ENCODE measurements around the gene CTIF. TPM values are rescaled to one million over a fixed set of nuclear protein-coding genes. Genes with fewer than 3 reads are reported as not detected.
A peak's percentile ranks its signal among the peaks of the same experiment; 100 is the strongest.

CTIF gene
- total RNA-seq, 1 donor from 2014 or later, result 51.5 TPM

- Mint-ChIP-seq H3K27me3 (ENCODE audit: unreplicated experiment) (peaks cover 2% of the 10 kb centered on the region), H3K4me3 (ENCODE audit: unreplicated experiment) (no peak overlapping the region), H3K27ac (ENCODE audit: unreplicated experiment) (no peak overlapping the region), H3K36me3 (ENCODE audit: low read depth, unreplicated experiment) (peaks cover 20% of the 10 kb centered on the region), H3K4me1 (ENCODE audit: unreplicated experiment) (no peaks in the 10 kb centered on the region), H3K9me3 (ENCODE audit: unreplicated experiment) (no peaks in the 10 kb centered on the region)
- DNase-seq (ENCODE audit: low spot score), result no peak
- no peak for TF ChIP-seq CTCF (IDR thresholded peaks at IDR 0.05; ENCODE audit: unreplicated experiment)
Measured at GRCh38 chr18:48765053-48765452, 226.2 kb downstream of the CTIF start.

GRCh38 chr18:48766026-48766425 is 227.2 kb downstream of the CTIF start:
- Mint-ChIP-seq H3K4me1 (ENCODE audit: unreplicated experiment) (no peaks in the 10 kb centered on the region), H3K27ac (ENCODE audit: unreplicated experiment) (no peak overlapping the region), H3K9me3 (ENCODE audit: unreplicated experiment) (no peaks in the 10 kb centered on the region), H3K4me3 (ENCODE audit: unreplicated experiment) (no peak overlapping the region), H3K27me3 (ENCODE audit: unreplicated experiment) (peaks cover 2% of the 10 kb centered on the region), H3K36me3 (ENCODE audit: low read depth, unreplicated experiment) (peaks cover 16% of the 10 kb centered on the region)
- no peak for TF ChIP-seq CTCF (IDR thresholded peaks at IDR 0.05; ENCODE audit: unreplicated experiment)
- no peak for DNase-seq (ENCODE audit: low spot score)

GRCh38 chr18:48766487-48766886 is 227.7 kb downstream of the CTIF start:
- Mint-ChIP-seq H3K36me3 (ENCODE audit: low read depth, unreplicated experiment) (peaks cover 12% of the 10 kb centered on the region), H3K4me1 (ENCODE audit: unreplicated experiment) (no peaks in the 10 kb centered on the region), H3K27me3 (ENCODE audit: unreplicated experiment) (peaks cover 2% of the 10 kb centered on the region), H3K9me3 (ENCODE audit: unreplicated experiment) (no peaks in the 10 kb centered on the region), H3K27ac (ENCODE audit: unreplicated experiment) (no peak overlapping the region), H3K4me3 (ENCODE audit: unreplicated experiment) (no peak overlapping the region)
- TF ChIP-seq CTCF (IDR thresholded peaks at IDR 0.05; ENCODE audit: unreplicated experiment), result no peak
- DNase-seq (ENCODE audit: low spot score), result no peak

- Mint-ChIP-seq H3K27ac (ENCODE audit: unreplicated experiment) (peak overlapping the region; percentile 15), H3K4me1 (ENCODE audit: unreplicated experiment) (peaks cover 4% of the 10 kb centered on the region)
- TF ChIP-seq CTCF (IDR thresholded peaks at IDR 0.05; ENCODE audit: unreplicated experiment), result no peak
Measured at GRCh38 chr18:48767090-48767690, 228.4 kb downstream of the CTIF start.

GRCh38 chr18:48769006-48769636 is 230.3 kb downstream of the CTIF start:
- H3K4me1 Mint-ChIP-seq (ENCODE audit: unreplicated experiment), result peaks cover 10% of the 10 kb centered on the region
- H3K9me3 Mint-ChIP-seq (ENCODE audit: unreplicated experiment), result no peaks in the 10 kb centered on the region
- DNase-seq (ENCODE audit: low spot score), result no peak
- H3K27ac Mint-ChIP-seq (ENCODE audit: unreplicated experiment), result no peak overlapping the region
- TF ChIP-seq CTCF (IDR thresholded peaks at IDR 0.05; ENCODE audit: unreplicated experiment), result no peak
- H3K36me3 Mint-ChIP-seq (ENCODE audit: low read depth, unreplicated experiment), result peaks cover 20% of the 10 kb centered on the region
- no peak overlapping the region for H3K4me3 Mint-ChIP-seq (ENCODE audit: unreplicated experiment)
- peaks cover 3% of the 10 kb centered on the region for H3K27me3 Mint-ChIP-seq (ENCODE audit: unreplicated experiment)

More at GRCh38 chr18:48767090-48767690, 228.4 kb downstream of the CTIF start:
- H3K4me3 Mint-ChIP-seq (ENCODE audit: unreplicated experiment), result no peak overlapping the region
- no peak for DNase-seq (ENCODE audit: low spot score)
- H3K9me3 Mint-ChIP-seq (ENCODE audit: unreplicated experiment), result no peaks in the 10 kb centered on the region
- H3K27me3 Mint-ChIP-seq (ENCODE audit: unreplicated experiment), result peaks cover 2% of the 10 kb centered on the region
- peaks cover 12% of the 10 kb centered on the region for H3K36me3 Mint-ChIP-seq (ENCODE audit: low read depth, unreplicated experiment)
